ENCODE data around the gene CYP11A1. TPM values are rescaled to one million over a fixed set of nuclear protein-coding genes. Genes with fewer than 3 reads are reported as not detected.

Gene CYP11A1
- total RNA-seq, 3 donors from 2014 or later, result 1.1 to 4.6 (median 1.3) TPM

- H3K27me3 ChIP-seq, result no peaks in the 10 kb centered on the region
- intact Hi-C loops (cut with DNase I; ENCODE audit: low total_unique reads), result no loop called here
- H3K27ac ChIP-seq, result no peak overlapping the region
- H3K4me1 ChIP-seq, result no peaks in the 10 kb centered on the region
- H3K9me3 ChIP-seq, result no peaks in the 10 kb centered on the region
- no peak for DNase-seq (ENCODE audit: low spot score in 2 of 2)
- TF ChIP-seq POLR2AphosphoS5 (IDR thresholded peaks at IDR 0.05) (no peak), POLR2A (IDR thresholded peaks at IDR 0.05) (no peak)
- TF ChIP-seq, protein P1, sequence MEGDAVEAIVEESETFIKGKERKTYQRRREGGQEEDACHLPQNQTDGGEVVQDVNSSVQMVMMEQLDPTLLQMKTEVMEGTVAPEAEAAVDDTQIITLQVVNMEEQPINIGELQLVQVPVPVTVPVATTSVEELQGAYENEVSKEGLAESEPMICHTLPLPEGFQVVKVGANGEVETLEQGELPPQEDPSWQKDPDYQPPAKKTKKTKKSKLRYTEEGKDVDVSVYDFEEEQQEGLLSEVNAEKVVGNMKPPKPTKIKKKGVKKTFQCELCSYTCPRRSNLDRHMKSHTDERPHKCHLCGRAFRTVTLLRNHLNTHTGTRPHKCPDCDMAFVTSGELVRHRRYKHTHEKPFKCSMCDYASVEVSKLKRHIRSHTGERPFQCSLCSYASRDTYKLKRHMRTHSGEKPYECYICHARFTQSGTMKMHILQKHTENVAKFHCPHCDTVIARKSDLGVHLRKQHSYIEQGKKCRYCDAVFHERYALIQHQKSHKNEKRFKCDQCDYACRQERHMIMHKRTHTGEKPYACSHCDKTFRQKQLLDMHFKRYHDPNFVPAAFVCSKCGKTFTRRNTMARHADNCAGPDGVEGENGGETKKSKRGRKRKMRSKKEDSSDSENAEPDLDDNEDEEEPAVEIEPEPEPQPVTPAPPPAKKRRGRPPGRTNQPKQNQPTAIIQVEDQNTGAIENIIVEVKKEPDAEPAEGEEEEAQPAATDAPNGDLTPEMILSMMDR (IDR thresholded peaks at IDR 0.05), result no peak
- H3K36me3 ChIP-seq, result no peaks in the 10 kb centered on the region
- H3K4me3 ChIP-seq, result no peak overlapping the region
Observed at GRCh38 chr15:74403991-74404563, 36.6 kb upstream of the CYP11A1 start.

DNA sequence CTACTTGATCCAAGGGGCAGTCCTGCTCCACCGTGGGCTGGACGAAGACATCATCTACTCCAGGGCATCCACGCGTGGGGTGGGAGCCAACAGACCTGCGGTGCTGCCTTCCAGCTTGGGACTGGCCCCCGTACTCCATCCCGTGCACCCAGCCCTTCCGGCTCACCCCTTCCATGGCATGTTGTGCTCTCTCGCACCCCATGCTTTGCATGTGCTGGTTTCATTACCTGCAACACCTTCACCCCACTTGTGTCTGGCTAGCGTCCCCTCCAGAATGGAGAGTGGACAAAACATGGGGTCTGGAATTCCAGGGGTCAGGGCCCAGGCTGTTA is 36.1 kb upstream of the CYP11A1 start:
- Histone ChIP-seq H3K36me3 (no peaks in the 10 kb centered on the region), H3K27ac (no peak overlapping the region), H3K4me1 (no peaks in the 10 kb centered on the region), H3K4me3 (no peak overlapping the region), H3K9me3 (no peaks in the 10 kb centered on the region), H3K27me3 (no peaks in the 10 kb centered on the region)
- intact Hi-C loops (cut with DNase I; ENCODE audit: low total_unique reads), result no loop called here
- no peak for DNase-seq (ENCODE audit: low spot score in 2 of 2)
- TF ChIP-seq POLR2A (IDR thresholded peaks at IDR 0.05), result no peak
- TF ChIP-seq, protein P1 (IDR thresholded peaks at IDR 0.05), result no peak

DNA sequence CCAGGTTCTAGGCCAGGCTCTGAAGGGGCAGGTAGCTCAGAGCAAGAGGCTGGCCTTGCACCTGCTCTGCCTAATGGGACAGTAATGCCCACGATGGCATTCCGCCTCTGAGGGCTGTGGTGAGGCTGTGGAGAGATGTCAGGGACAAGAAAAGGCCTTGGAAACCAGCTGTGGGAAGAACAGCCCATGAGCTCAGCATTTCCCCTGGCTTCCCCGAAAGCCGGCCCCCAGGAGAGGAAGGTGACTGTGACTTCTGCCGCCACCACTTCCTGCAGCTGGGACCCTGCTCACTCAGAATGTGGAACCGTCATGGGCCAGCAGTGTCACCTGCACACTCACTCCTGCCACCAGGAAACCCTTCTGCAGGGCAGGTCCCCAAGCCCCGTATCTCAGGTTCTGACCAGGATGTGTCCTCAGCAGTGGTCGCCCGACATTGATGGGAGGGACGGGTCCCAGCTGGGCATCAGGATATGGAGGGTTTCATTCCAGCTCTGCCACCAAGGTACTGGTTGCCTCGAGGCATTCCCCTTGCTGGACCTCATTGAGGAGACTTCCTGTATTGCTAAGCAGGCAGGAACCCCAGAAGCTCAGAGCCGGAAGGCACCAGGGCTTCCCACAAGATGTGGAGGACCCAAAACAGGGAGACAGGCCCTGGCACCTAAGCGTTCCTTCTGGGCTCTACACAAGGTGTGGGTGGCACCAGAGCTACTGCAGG is 35.6 kb upstream of the CYP11A1 start:
- intact Hi-C loops (cut with DNase I; ENCODE audit: low total_unique reads), result no loop called here
- H3K27ac ChIP-seq, result no peak overlapping the region
- no peaks in the 10 kb centered on the region for H3K36me3 ChIP-seq
- H3K27me3 ChIP-seq, result no peaks in the 10 kb centered on the region
- H3K4me3 ChIP-seq, result no peak overlapping the region
- TF ChIP-seq POLR2A (IDR thresholded peaks at IDR 0.05), result no peak
- TF ChIP-seq POLR2AphosphoS5 (IDR thresholded peaks at IDR 0.05), result no peak
- TF ChIP-seq, protein P1 (IDR thresholded peaks at IDR 0.05), result no peak
- no peaks in the 10 kb centered on the region for H3K4me1 ChIP-seq
- H3K9me3 ChIP-seq, result no peaks in the 10 kb centered on the region
- DNase-seq (ENCODE audit: low spot score in 2 of 2), result no peak

DNA sequence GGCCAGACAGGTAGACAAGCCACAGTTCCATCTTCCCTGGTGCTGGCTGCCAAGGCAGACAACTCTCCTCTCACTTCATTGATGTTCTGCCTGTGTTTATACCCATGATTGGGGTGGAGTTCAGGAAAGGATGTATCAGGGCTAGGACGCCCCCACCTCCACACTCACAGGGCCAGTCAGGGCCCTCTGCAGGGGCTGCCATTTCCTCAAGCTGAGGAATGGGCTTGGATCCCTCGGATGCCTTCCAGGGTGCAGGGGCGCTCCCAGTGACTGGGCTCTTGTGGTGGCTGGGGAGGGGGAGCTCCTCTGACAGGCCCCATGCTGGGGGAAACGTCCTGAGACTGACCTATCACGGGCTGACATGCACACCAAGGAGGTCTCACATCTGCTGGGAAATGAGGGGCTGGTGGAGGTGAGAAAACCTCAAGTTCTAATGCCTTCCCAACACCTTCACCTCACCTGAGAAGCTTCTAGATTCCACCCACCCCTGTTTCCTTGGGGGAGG is 34.9 kb upstream of the CYP11A1 start:
- H3K36me3 ChIP-seq, result no peaks in the 10 kb centered on the region
- intact Hi-C loops (cut with DNase I; ENCODE audit: low total_unique reads), result no loop called here
- H3K4me3 ChIP-seq, result no peak overlapping the region
- no peak for DNase-seq (ENCODE audit: low spot score in 2 of 2)
- H3K9me3 ChIP-seq, result no peaks in the 10 kb centered on the region
- no peaks in the 10 kb centered on the region for H3K4me1 ChIP-seq
- H3K27ac ChIP-seq, result no peak overlapping the region
- TF ChIP-seq, protein P1 (IDR thresholded peaks at IDR 0.05), result no peak
- TF ChIP-seq POLR2AphosphoS5 (IDR thresholded peaks at IDR 0.05), result no peak
- TF ChIP-seq POLR2A (IDR thresholded peaks at IDR 0.05), result no peak
- no peaks in the 10 kb centered on the region for H3K27me3 ChIP-seq

- Histone ChIP-seq H3K4me1 (no peaks in the 10 kb centered on the region), H3K9me3 (no peaks in the 10 kb centered on the region), H3K27me3 (no peaks in the 10 kb centered on the region), H3K36me3 (no peaks in the 10 kb centered on the region), H3K4me3 (no peak overlapping the region), H3K27ac (no peak overlapping the region)
- DNase-seq (ENCODE audit: low spot score in 2 of 2), result no peak
- no peak for TF ChIP-seq POLR2AphosphoS5 (IDR thresholded peaks at IDR 0.05)
- intact Hi-C loops (cut with DNase I; ENCODE audit: low total_unique reads), result no loop called here
Observed at GRCh38 chr15:74400915-74401757, 33.7 kb upstream of the CYP11A1 start.

Measured in breast epithelium (tissue), 4 donors.